Common myeloid progenitor, CD34-positive (primary cell): ENCODE measurements around the gene MAN2A1.

Source experiments
- CTCF ChIA-PET: fragments of 350-600 bp; sonication (Branson Sonifier 250); formaldehyde crosslinking; loops from one replicate; lab custom pipeline; 2021; ENCODE audit warnings: antibody characterized with exemption; lab: Charles Lee
- POLR2A ChIA-PET: fragments of 350-600 bp; sonication (Branson Sonifier 250); formaldehyde crosslinking; loops from one replicate; lab custom pipeline; 2021; ENCODE audit warnings: antibody characterized with exemption; lab: Charles Lee
- DNase-seq, 3 donors: peaks; one replicate each; pipeline versions ENCODE4 v3.0.0 to v3.0.0-alpha.2; 2013
- H3K27ac ChIP-seq, 2 experiments: 1 replicate in 1 of 2; 2 replicates in 1 of 2; pipeline ENCODE4 v1.7.0; 2013; ENCODE audit warnings: inconsistent platforms in 2 of 2, low read length in 2 of 2, mild to moderate bottlenecking in 2 of 2, low read depth in 1 of 2, moderate library complexity in 1 of 2; ENCODE audit not compliant: severe bottlenecking in 2 of 2, insufficient read depth in 1 of 2, poor library complexity in 1 of 2
- H3K27me3 ChIP-seq, 5 experiments: replicated peaks in 2 of 5; 1 replicate in 3 of 5; 2 replicates in 2 of 5; pipeline versions ENCODE4 v1.6.1 to v1.7.0; 2013; ENCODE audit warnings: low read length in 4 of 5, mild to moderate bottlenecking in 2 of 5, moderate library complexity in 2 of 5, inconsistent platforms in 1 of 5; ENCODE audit not compliant: insufficient read depth in 5 of 5, control insufficient read depth in 4 of 5
- H3K36me3 ChIP-seq, 4 experiments: 1 replicate in 2 of 4; 2 replicates in 2 of 4; pipeline versions ENCODE4 v1.6.1 to v1.7.0; 2013; ENCODE audit warnings: low read length in 3 of 4, control low read depth in 1 of 4, mild to moderate bottlenecking in 1 of 4; ENCODE audit not compliant: control insufficient read depth in 4 of 4, insufficient read depth in 4 of 4
- H3K4me1 ChIP-seq, 4 experiments: 1 replicate in 3 of 4; 2 replicates in 1 of 4; pipeline versions ENCODE4 v1.6.1 to v1.7.1; 2013; ENCODE audit warnings: low read length in 3 of 4, mild to moderate bottlenecking in 3 of 4, control low read depth in 1 of 4, inconsistent platforms in 1 of 4, moderate library complexity in 1 of 4; ENCODE audit not compliant: control insufficient read depth in 4 of 4, insufficient read depth in 4 of 4; ENCODE audit errors: control extremely low read depth in 1 of 4
- H3K4me3 ChIP-seq, 7 experiments: 1 replicate in 4 of 7; 2 replicates in 3 of 7; pipeline versions ENCODE4 v1.5.1 to v1.7.0; 2013; ENCODE audit warnings: mild to moderate bottlenecking in 7 of 7, low read length in 6 of 7, moderate library complexity in 6 of 7, inconsistent platforms in 2 of 7, low read depth in 2 of 7, control low read depth in 1 of 7; ENCODE audit not compliant: insufficient read depth in 4 of 7, control insufficient read depth in 1 of 7; ENCODE audit errors: extremely low read depth in 1 of 7
- H3K9me3 ChIP-seq, 5 experiments: 1 replicate in 4 of 5; 2 replicates in 1 of 5; pipeline versions ENCODE4 v1.6.1 to v1.7.1; 2013; ENCODE audit warnings: low read length in 4 of 5, mild to moderate bottlenecking in 2 of 5, inconsistent platforms in 1 of 5, low read depth in 1 of 5, moderate library complexity in 1 of 5; ENCODE audit not compliant: control insufficient read depth in 4 of 5, insufficient read depth in 2 of 5; ENCODE audit errors: control extremely low read depth in 1 of 5
- WGBS: methylation state at CpG from one replicate; pipeline ENCODE4 v1.1.5; 2013; ENCODE audit not compliant: insufficient coverage; 5-methylcytosine and 5-hydroxymethylcytosine counted together

Gene MAN2A1

DNA sequence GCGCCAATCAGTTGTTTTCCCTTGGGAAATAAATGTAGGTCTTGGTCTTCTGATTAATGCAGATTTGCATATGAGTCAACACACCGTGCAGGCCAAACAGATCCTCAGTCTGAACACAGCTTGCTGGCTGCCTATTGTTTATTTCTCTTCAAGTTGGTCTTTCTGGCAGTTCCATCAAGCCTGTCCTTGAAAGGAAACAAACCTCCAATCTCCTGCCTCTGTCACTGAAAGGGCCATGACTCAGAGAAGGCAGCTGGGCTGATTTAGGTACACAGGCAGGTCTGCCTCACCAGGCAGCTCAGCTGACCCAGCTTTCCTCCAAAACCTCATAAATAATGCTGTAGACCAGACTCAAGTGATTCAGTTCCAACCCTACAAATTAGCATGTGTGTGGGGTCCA lies 175.9 kb downstream of the MAN2A1 start:
- Histone ChIP-seq H3K4me1 (peaks cover 0 to 10% (median 2%) of the 10 kb centered on the region in 4 experiments), H3K36me3 (peaks cover 17 to 45% (median 21%) of the 10 kb centered on the region in 4 experiments), H3K27me3 (no peaks in the 10 kb centered on the region), H3K27ac (no peak overlapping the region), H3K4me3 (no peak overlapping the region), H3K9me3 (no peaks in the 10 kb centered on the region)
- ChIA-PET CTCF (interaction anchor here (0.8 kb wide), 1 partner anchor 24 kb away, joined by 3 read pairs; no protein-coding TSS in a partner anchor), POLR2A (no interaction called here)
- DNase-seq, result peak in 2 of 3 donors; percentile 38 to 67
- WGBS, result 100% methylated on average over 1 of the region's 2 CpGs

DNA sequence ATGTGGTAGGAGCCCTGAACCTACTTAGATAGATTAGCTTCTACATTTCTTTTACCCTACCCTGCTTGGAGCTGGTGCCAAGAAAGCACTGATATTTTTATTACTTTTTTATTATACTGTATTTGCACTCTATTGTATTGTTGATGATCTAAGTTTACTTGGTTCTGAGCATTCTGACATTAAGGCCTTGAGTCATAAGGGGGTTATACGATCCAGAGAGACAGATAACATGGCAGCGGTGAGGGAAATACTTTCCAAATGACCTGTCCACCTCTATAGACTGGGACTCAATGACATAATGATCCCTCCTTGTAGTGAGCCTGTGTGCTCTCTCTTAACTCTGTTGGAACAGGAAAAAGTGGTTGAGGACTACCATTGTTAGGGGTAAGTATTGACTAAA lies 176.3 kb downstream of the MAN2A1 start:
- CTCF ChIA-PET, result interaction anchor here (0.8 kb wide), 1 partner anchor 25 kb away, joined by 3 read pairs; no protein-coding TSS in a partner anchor
- no peak for DNase-seq
- H3K9me3 ChIP-seq, result no peaks in the 10 kb centered on the region
- H3K4me1 ChIP-seq, result peaks cover 0 to 10% (median 2%) of the 10 kb centered on the region in 4 experiments
- POLR2A ChIA-PET, result no interaction called here
- H3K27ac ChIP-seq, result no peak overlapping the region
- no peak overlapping the region for H3K4me3 ChIP-seq
- peaks cover 17 to 41% (median 20%) of the 10 kb centered on the region in 4 experiments for H3K36me3 ChIP-seq
- no CpG with 5 or more reads among the region's 2 CpGs for WGBS
- no peaks in the 10 kb centered on the region for H3K27me3 ChIP-seq

DNA sequence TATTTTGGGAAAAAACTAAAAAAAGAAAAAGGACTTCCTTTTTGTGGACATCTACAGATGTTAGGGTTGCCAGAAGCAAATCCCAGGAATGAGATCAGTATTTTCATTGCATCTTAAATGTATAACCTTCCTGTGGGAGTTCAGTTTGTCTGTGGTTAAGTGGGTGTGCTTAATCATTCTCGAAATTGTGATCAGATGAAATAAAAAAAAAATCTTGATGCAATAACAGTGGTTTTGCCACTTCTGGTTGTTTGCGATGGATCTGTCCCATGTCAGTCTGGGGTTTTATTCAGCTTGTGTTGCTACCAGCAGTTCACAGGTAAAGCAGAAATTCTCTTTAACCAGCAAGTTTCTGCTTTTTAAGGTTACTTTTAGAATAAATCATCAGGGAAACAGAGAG lies 179.0 kb downstream of the MAN2A1 start:
- Histone ChIP-seq H3K36me3 (peaks cover 14 to 26% (median 18%) of the 10 kb centered on the region in 4 experiments), H3K4me3 (no peak overlapping the region), H3K27ac (no peak overlapping the region), H3K9me3 (no peaks in the 10 kb centered on the region), H3K27me3 (no peaks in the 10 kb centered on the region), H3K4me1 (peaks cover 0 to 7% (median 2%) of the 10 kb centered on the region in 4 experiments)
- ChIA-PET CTCF (no interaction called here), POLR2A (no interaction called here)
- WGBS, result 0% methylated on average over 1 of the region's 2 CpGs
- peak in 2 of 3 donors; percentile 20 to 26 for DNase-seq

DNA sequence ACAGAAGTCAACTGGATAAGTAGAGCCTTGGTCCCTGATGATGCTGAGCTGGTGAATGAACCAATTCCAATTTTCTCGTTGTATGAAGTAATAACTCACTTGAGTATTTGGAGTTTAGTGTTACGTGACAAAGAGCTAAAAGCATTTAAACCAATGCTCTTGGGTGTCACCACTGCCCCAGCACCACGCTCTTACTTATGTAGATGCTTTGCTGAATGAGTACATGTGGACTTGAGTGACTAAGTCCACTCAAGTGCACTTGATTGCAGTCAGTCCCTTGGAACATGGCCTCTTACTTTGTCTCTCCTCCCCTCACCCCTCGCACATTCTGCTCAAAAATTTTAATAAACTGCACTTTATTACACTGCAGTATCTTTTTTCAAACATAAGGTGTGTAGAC lies 184.0 kb downstream of the MAN2A1 start:
- no peak for DNase-seq
- WGBS, result 96% methylated on average over 3 of the region's 4 CpGs
- no peaks in the 10 kb centered on the region for H3K9me3 ChIP-seq

DNA sequence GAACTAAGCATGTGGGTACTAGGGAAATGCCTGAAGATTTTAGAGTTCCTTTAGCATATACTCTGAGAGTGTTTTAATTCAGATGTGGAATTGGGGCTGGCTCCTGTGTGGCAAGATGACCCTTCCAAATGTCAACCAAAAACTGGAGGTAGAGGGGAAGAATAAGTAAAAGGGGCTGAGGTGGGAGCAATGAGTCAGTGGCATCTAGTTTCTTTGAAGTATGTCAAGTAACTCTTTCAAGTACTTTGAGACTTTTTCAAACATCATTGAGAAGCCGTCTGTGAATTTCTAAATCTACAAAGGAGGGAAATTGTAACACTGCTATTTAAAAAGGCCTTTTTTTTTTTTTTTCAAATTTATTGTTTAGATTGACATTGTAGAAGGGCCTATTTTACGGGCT lies 184.4 kb downstream of the MAN2A1 start:
- no peak overlapping the region for H3K27ac ChIP-seq
- no peaks in the 10 kb centered on the region for H3K36me3 ChIP-seq

More for the DNA sequence above, 184.0 kb downstream of the MAN2A1 start:
- ChIA-PET CTCF (no interaction called here), POLR2A (no interaction called here)
- peaks cover 0 to 1% (median 0%) of the 10 kb centered on the region in 4 experiments for H3K36me3 ChIP-seq
- H3K4me3 ChIP-seq, result no peak overlapping the region
- H3K27ac ChIP-seq, result no peak overlapping the region
- peaks cover 0 to 12% (median 2%) of the 10 kb centered on the region in 4 experiments for H3K4me1 ChIP-seq
- peaks cover 0 to 2% (median 0%) of the 10 kb centered on the region in 5 experiments for H3K27me3 ChIP-seq

DNA sequence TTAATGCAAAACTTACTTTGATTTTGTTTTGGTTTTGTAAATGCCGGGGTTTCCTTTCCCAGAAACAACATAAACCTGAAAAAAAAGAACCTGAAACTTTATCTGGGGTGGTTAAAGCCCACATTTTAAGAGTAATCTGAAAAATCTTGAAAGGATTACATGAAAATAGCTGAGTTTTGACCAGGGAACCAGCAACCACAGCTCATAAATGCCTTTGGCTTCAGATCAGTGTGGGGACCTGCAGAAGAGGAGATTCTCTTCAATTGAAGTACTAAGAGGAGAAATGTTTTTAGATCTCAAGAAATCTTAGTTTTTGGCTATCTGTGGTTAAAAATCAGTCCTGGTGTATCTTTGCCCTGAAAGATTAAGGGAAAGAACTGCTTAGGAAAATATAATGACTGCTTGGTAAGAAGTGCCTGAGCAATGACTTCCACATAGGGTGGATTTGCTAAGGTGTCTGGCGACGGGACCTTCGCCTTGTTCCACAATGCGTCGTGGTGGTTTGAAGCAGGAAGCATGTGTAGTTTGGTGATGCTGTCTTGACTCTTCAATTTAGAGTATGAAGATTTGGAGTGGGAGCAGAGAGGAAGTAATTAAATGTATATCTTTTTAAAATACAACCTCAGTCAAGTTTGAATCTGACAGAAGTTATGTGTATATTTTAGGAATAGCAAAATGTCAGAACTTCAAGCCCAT lies 186.5 kb downstream of the MAN2A1 start:
- Histone ChIP-seq H3K4me1 (peaks cover 0 to 7% (median 0%) of the 10 kb centered on the region in 4 experiments), H3K27ac (no peak overlapping the region), H3K36me3 (no peaks in the 10 kb centered on the region), H3K27me3 (peaks cover 0 to 2% (median 0%) of the 10 kb centered on the region in 5 experiments), H3K4me3 (no peak overlapping the region), H3K9me3 (no peaks in the 10 kb centered on the region)
- no CpG with 5 or more reads among the region's 6 CpGs for WGBS
- DNase-seq, result peak in 2 of 3 donors; percentile 53 to 66
- ChIA-PET POLR2A (no interaction called here), CTCF (interaction anchor here (1.4 kb wide), 1 partner anchor 11 kb away, joined by 3 read pairs; no protein-coding TSS in a partner anchor)

More for the DNA sequence above, 184.4 kb downstream of the MAN2A1 start:
- ChIA-PET CTCF (no interaction called here), POLR2A (no interaction called here)
- 100% methylated on average over 1 of the region's 2 CpGs for WGBS
- no peaks in the 10 kb centered on the region for H3K9me3 ChIP-seq
- DNase-seq, result no peak
- H3K4me3 ChIP-seq, result no peak overlapping the region
- peaks cover 0 to 8% (median under 1%) of the 10 kb centered on the region in 4 experiments for H3K4me1 ChIP-seq
- peaks cover 0 to 2% (median 0%) of the 10 kb centered on the region in 5 experiments for H3K27me3 ChIP-seq
